ENCODE results near the gene STAP2.

DNA sequence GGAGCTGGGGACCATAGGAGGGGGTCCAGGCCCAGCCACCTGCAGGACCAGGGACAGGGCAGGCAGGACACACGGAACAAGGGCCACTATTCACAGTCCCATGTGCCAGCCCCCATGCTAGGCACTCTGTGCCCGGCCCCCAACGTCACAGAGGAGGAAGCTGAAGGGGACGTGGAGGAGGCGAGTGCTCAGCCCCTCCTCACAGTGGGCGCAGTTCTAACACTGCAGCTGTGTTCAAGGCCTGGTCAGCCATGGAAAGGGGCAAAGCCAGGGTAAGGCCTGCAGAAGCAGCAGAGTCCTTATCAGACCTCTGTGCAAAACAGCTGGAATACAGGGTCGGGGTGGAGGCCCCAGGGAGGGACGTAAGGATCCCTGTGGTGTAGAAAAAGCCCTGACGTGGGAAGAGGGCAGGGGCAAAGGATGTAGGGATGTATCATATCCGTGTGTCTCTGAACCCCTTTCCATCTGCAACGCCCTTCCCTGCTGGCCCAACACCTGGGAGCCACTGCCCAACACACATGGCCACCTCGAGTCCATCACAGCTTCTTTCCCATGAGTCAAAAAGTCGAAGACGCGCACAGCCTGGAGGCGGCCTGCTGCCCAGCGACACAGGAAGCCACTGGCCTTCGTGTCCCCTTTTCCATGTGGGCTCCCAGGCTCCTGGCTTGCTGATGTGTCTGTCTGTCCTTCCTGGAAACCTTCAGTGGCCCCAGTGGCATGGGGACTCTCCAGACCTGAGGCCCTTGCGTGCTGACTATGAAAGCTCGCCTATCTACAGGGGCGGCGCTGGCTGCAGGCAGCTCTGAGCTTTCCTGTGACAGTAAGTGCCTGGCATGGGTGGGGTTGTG, 33.8 kb upstream of the STAP2 start:
- TF ChIP-seq EZH2 (IDR thresholded peaks at IDR 0.05) (no peak), POLR2AphosphoS5 (IDR thresholded peaks at IDR 0.05; ENCODE audit: borderline replicate concordance, low read depth, low read length) (no peak), FOXP2 (optimal IDR thresholded peaks at IDR 0.05; ENCODE audit: control extremely low read depth, extremely low read length, insufficient read depth) (no peak)
